Ovary (tissue), 9 donors: ENCODE measurements around the gene DCLRE1C. TPM values are rescaled to one million over a fixed set of nuclear protein-coding genes. Genes with fewer than 3 reads are reported as not detected.
"Not testable (repeated sequence)": the region's sequence is repeated elsewhere in the genome, so short reads cannot be mapped to it uniquely, and the experiment has no call there.

Experiments
- DNase-seq, 5 donors: peaks; one replicate each; pipeline ENCODE4 v3.0.0-alpha.2; 2019 to 2020
- H3K27ac ChIP-seq, 2 donors: fragments of 200-600 bp; one replicate each; pipeline versions ENCODE4 v1.5.1 to v1.8.0; 2019 to 2022
- H3K27me3 ChIP-seq: fragments of 200-600 bp; one replicate; pipeline ENCODE4 v1.8.0; 2022
- H3K36me3 ChIP-seq: fragments of 200-600 bp; sonication (generic); one replicate; pipeline ENCODE4 v1.5.1; 2019
- H3K4me1 ChIP-seq: one replicate; pipeline ENCODE4 v1.8.1; 2013; ENCODE audit warnings: mild to moderate bottlenecking, moderate library complexity; ENCODE audit not compliant: insufficient read depth
- H3K4me3 ChIP-seq: fragments of 200-600 bp; sonication (generic); one replicate; pipeline ENCODE4 v1.5.1; 2017
- H3K9me3 ChIP-seq, 2 donors: fragments of 200-600 bp in 1 of 2; sonication (generic) in 1 of 2; one replicate each; pipeline versions ENCODE4 v1.5.1 to v1.8.1; 2013 to 2019; ENCODE audit warnings: mild to moderate bottlenecking in 1 of 2, moderate library complexity in 1 of 2
- CTCF ChIP-seq, 3 donors: fragments of 450-650 bp in 2 of 3; fragments of 200-600 bp in 1 of 3; IDR thresholded peaks; one replicate each; pipeline versions ENCODE4 v1.5.1 to v1.8.0; 2016 to 2022; ENCODE audit warnings: antibody characterized with exemption in 3 of 3, mild to moderate bottlenecking in 1 of 3
- EP300 ChIP-seq: sonication (generic); formaldehyde crosslinking; IDR thresholded peaks from one replicate; pipeline ENCODE4 v1.6.1; 2017; ENCODE audit warnings: antibody characterized with exemption
- POLR2A ChIP-seq: fragments of 450-650 bp; IDR thresholded peaks from one replicate; pipeline ENCODE4 v1.6.1; 2017; ENCODE audit warnings: antibody characterized with exemption, mild to moderate bottlenecking, moderate library complexity
- WGBS, 3 donors: extraction: QIAGEN DNeasy Blood & Tissue Kit in 1 of 3; methylation state at CpG; one replicate each; pipeline versions ENCODE4 v1.1.5 to v1.1.7; 2013 to 2017; 5-methylcytosine and 5-hydroxymethylcytosine counted together
- intact Hi-C, 4 donors: fragments of 100-400 bp; cut with DNase I; formaldehyde crosslinking; loops; one replicate each; pipeline versions ENCODE4 v1.11.0 to v1.15.1; 2022 to 2023
- polyA plus RNA-seq, 2 donors: library from polyadenylated mRNA; stranded (reverse); fragments of 200-250 nt in 1 of 2; fragments of 350-450 nt in 1 of 2; fragmentation: Illumina TruSeq in 1 of 2; extraction: RNeasy Lipid Tissue Mini Kit (QIAGEN cat#74804) in 1 of 2; gene quantifications; one replicate each; pipeline ENCODE4 v1.2.3, GENCODE V29; 2013 to 2014
- total RNA-seq, 7 donors: library from RNA; depleted of rRNA in 2 of 7; stranded (reverse); fragments of >200 nt in 2 of 7; fragmentation: NEBNext Ultra II Directional in 3 of 7; extraction: Animal tissue kit (Norgen Biotek cat#: 25700) in 3 of 7; gene quantifications; one replicate each; pipeline versions ENCODE4 v1.1.0 to v1.2.4, GENCODE V29; 2016 to 2023
- donor health status: DM: no; HTN: no; CAD: no; lungs with moderate emphysema.
- donor health status: DM: no; HTN: no; CAD: no.
- donor health status: Bipolar disorder and iron deficiency.
- donor health status: DM: yes; HTN: yes; CAD: no.
- donor health status: DM: no; HTN: no; CAD: no.
- donor health status: DM: yes; HTN: yes; CAD: no.

Gene DCLRE1C
- total and polyA plus RNA-seq, 9 donors: 5.0 to 12.9 (median 8.8) TPM

GRCh38 chr10:14909101-14909500 is 44.8 kb downstream of the DCLRE1C start:
- Histone ChIP-seq H3K27me3 (no peaks in the 10 kb centered on the region), H3K9me3 (no peaks in the 10 kb centered on the region), H3K36me3 (no peaks in the 10 kb centered on the region), H3K4me1 (no peaks in the 10 kb centered on the region), H3K4me3 (no peak overlapping the region), H3K27ac (no peak overlapping the region)
- 84 to 96% (median 91%) methylated on average over 2 of the region's 2 CpGs for WGBS, 3 donors
- no peak for DNase-seq
- TF ChIP-seq EP300 (no peak), CTCF (IDR thresholded peaks at IDR 0.05) (no peak), POLR2A (no peak)
- intact Hi-C loops: no loop called here

- intact Hi-C loops, H3K27me3 ChIP-seq, H3K27ac ChIP-seq, H3K4me3 ChIP-seq, H3K36me3 ChIP-seq, H3K4me1 ChIP-seq, H3K9me3 ChIP-seq, DNase-seq: not testable (repeated sequence)
- WGBS, 3 donors: 96 to 98% (median 97%) methylated on average over 4 of the region's 4 CpGs
Measured at GRCh38 chr10:14907591-14907990, 46.3 kb downstream of the DCLRE1C start.

- Histone ChIP-seq H3K36me3 (no peaks in the 10 kb centered on the region), H3K27me3 (no peaks in the 10 kb centered on the region), H3K4me1 (no peaks in the 10 kb centered on the region), H3K4me3 (no peak overlapping the region), H3K9me3 (no peaks in the 10 kb centered on the region), H3K27ac (no peak overlapping the region)
- DNase-seq: no peak
- TF ChIP-seq POLR2A (no peak), CTCF (IDR thresholded peaks at IDR 0.05) (no peak), EP300 (no peak)
- intact Hi-C loops: no loop called here
- WGBS, 3 donors: 94 to 100% (median 100%) methylated on average over 2 of the region's 2 CpGs
Measured at GRCh38 chr10:14906765-14907164, 47.1 kb downstream of the DCLRE1C start.

GRCh38 chr10:14905890-14906289 is 48.0 kb downstream of the DCLRE1C start:
- Histone ChIP-seq H3K27me3 (no peaks in the 10 kb centered on the region), H3K4me3 (no peak overlapping the region), H3K36me3 (no peaks in the 10 kb centered on the region), H3K9me3 (no peaks in the 10 kb centered on the region), H3K4me1 (no peaks in the 10 kb centered on the region), H3K27ac (no peak overlapping the region)
- DNase-seq: no peak
- 90 to 96% (median 95%) methylated on average over 2 of the region's 2 CpGs for WGBS, 3 donors
- TF ChIP-seq EP300 (no peak), POLR2A (no peak), CTCF (IDR thresholded peaks at IDR 0.05) (no peak)
- intact Hi-C loops: no loop called here

- Histone ChIP-seq H3K9me3 (no peaks in the 10 kb centered on the region), H3K4me1 (no peaks in the 10 kb centered on the region), H3K36me3 (no peaks in the 10 kb centered on the region), H3K4me3 (no peak overlapping the region), H3K27ac (no peak overlapping the region), H3K27me3 (no peaks in the 10 kb centered on the region)
- DNase-seq: no peak
- no peak for TF ChIP-seq POLR2A
- no peak for TF ChIP-seq EP300
- TF ChIP-seq CTCF (IDR thresholded peaks at IDR 0.05): no peak
- intact Hi-C loops: no loop called here
- WGBS, 3 donors: 91 to 99% (median 98%) methylated on average over 2 of the region's 2 CpGs
Measured at GRCh38 chr10:14904864-14905263, 49.0 kb downstream of the DCLRE1C start.
